DOHH2 (cell line): ENCODE results near the gene EPB41.
A peak's percentile ranks its signal among the peaks of the same experiment; 100 is the strongest.

Source experiments
- H3F3A ChIP-seq: fragments of 200-600 bp; sonication (generic), shearing (Covaris generic); 2 replicates; pipeline ENCODE4 v1.6.0; 2016; ENCODE audit warnings: antibody characterized with exemption, mild to moderate bottlenecking; ENCODE audit not compliant: control insufficient read depth, insufficient read depth
- H3K27ac ChIP-seq: fragments of 200-600 bp; sonication (generic); 2 replicates; pipeline ENCODE4 v1.5.1; 2014; ENCODE audit warnings: low read depth, mild to moderate bottlenecking, low read length, moderate library complexity
- H3K27me3 ChIP-seq: fragments of 200-600 bp; sonication (generic); 2 replicates; pipeline ENCODE4 v1.6.1; 2014; ENCODE audit warnings: mild to moderate bottlenecking, low read length, mixed read lengths; ENCODE audit not compliant: control insufficient read depth
- H3K36me3 ChIP-seq: fragments of 200-600 bp; sonication (generic); 2 replicates; pipeline ENCODE4 v1.6.1; 2014; ENCODE audit warnings: mild to moderate bottlenecking, low read length, moderate library complexity, mixed read lengths; ENCODE audit not compliant: control insufficient read depth
- H3K4me1 ChIP-seq: fragments of 200-600 bp; sonication (generic); 2 replicates; pipeline ENCODE4 v1.6.1; 2014; ENCODE audit warnings: mild to moderate bottlenecking, low read length, mixed read lengths; ENCODE audit not compliant: control insufficient read depth
- H3K4me2 ChIP-seq: fragments of 200-600 bp; sonication (generic); 2 replicates; pipeline ENCODE4 v1.6.0; 2014; ENCODE audit warnings: mild to moderate bottlenecking, low read length, moderate library complexity
- H3K4me3 ChIP-seq: fragments of 200-600 bp; sonication (generic); 2 replicates; pipeline ENCODE4 v1.5.1; 2014; ENCODE audit warnings: mild to moderate bottlenecking, low read length, mixed read lengths
- H3K79me2 ChIP-seq: fragments of 200-600 bp; sonication (generic); 2 replicates; pipeline ENCODE4 v1.6.1; 2014; ENCODE audit warnings: mild to moderate bottlenecking, low read length, mixed read lengths; ENCODE audit not compliant: control insufficient read depth
- H3K9me2 ChIP-seq: fragments of 200-600 bp; sonication (generic); replicated peaks from 2 replicates; pipeline ENCODE4 v1.6.1; 2014; ENCODE audit warnings: mild to moderate bottlenecking, low read length, mixed read lengths; ENCODE audit not compliant: control insufficient read depth
- H3K9me3 ChIP-seq: fragments of 200-600 bp; sonication (generic); 2 replicates; pipeline ENCODE4 v1.6.1; 2014; ENCODE audit warnings: antibody characterized with exemption, low read length, mixed read lengths; ENCODE audit not compliant: control insufficient read depth, insufficient read depth
- H4K20me1 ChIP-seq: fragments of 200-600 bp; sonication (generic); 2 replicates; pipeline ENCODE4 v1.6.0; 2014; ENCODE audit warnings: low read depth, mild to moderate bottlenecking, antibody characterized with exemption, low read length, moderate library complexity; ENCODE audit not compliant: control insufficient read depth, insufficient read depth
- EZH2phosphoT487 ChIP-seq: fragments of 200-600 bp; sonication (generic); IDR thresholded peaks from 2 replicates; pipeline ENCODE4 v1.6.1; 2017; ENCODE audit warnings: borderline replicate concordance, mild to moderate bottlenecking, antibody characterized with exemption, low read length, moderate library complexity, mixed read lengths
- TF ChIP-seq, protein P1 (sequence below): fragments of 200-600 bp; sonication (generic); IDR thresholded peaks from one replicate; pipeline ENCODE4 v1.5.1; 2014; ENCODE audit warnings: antibody characterized with exemption, mild to moderate bottlenecking, low read depth, low read length; ENCODE audit not compliant: poor library complexity, severe bottlenecking

The EPB41 gene

DNA sequence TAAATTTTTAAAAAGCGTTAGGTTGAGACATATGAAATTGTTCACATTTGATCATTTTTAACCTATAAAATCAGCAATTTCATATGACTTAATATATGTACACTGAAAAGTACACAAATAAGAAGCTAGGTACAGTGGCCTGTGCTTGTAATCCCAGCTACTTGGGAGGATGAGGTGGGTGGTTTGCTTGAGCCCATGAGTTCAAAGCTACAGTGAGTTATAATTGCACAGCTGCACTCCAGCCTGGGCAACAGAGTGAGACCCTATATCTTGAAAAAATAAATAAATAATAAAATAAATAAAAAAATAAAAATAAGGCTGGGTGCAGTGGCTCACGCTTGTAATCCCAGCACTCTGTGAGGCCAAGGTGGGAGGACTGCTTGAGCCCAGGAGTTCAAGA is 5.2 kb upstream of the EPB41 start:
- Histone ChIP-seq H3K4me1 (peaks cover 8% of the 10 kb centered on the region), H3K4me2 (no peak overlapping the region), H3F3A (peaks cover 6% of the 10 kb centered on the region; the same call in 1 of the 2 replicates), H3K4me3 (no peak overlapping the region), H3K27ac (no peak overlapping the region), H3K9me2 (no peaks in the 10 kb centered on the region), H3K79me2 (peaks cover 9% of the 10 kb centered on the region), H4K20me1 (no peaks in the 10 kb centered on the region), H3K36me3 (no peaks in the 10 kb centered on the region), H3K27me3 (no peaks in the 10 kb centered on the region), H3K9me3 (no peaks in the 10 kb centered on the region)
- TF ChIP-seq EZH2phosphoT487 = no peak
- TF ChIP-seq, protein P1, sequence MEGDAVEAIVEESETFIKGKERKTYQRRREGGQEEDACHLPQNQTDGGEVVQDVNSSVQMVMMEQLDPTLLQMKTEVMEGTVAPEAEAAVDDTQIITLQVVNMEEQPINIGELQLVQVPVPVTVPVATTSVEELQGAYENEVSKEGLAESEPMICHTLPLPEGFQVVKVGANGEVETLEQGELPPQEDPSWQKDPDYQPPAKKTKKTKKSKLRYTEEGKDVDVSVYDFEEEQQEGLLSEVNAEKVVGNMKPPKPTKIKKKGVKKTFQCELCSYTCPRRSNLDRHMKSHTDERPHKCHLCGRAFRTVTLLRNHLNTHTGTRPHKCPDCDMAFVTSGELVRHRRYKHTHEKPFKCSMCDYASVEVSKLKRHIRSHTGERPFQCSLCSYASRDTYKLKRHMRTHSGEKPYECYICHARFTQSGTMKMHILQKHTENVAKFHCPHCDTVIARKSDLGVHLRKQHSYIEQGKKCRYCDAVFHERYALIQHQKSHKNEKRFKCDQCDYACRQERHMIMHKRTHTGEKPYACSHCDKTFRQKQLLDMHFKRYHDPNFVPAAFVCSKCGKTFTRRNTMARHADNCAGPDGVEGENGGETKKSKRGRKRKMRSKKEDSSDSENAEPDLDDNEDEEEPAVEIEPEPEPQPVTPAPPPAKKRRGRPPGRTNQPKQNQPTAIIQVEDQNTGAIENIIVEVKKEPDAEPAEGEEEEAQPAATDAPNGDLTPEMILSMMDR = no peak

GRCh38 chr1:28910379-28911115 is 3.8 kb upstream of the EPB41 start:
- Histone ChIP-seq H3K9me3 (no peaks in the 10 kb centered on the region), H4K20me1 (0 out of 2 replicates have a peak, but pooled peaks cover under 1% of the 10 kb centered on the region), H3K27me3 (no peaks in the 10 kb centered on the region), H3K4me3 (no peak overlapping the region), H3K27ac (no peak overlapping the region), H3K4me1 (peaks cover 12% of the 10 kb centered on the region), H3K36me3 (no peaks in the 10 kb centered on the region), H3K79me2 (peaks cover 18% of the 10 kb centered on the region), H3K4me2 (no peak overlapping the region), H3K9me2 (no peaks in the 10 kb centered on the region), H3F3A (peaks cover 6% of the 10 kb centered on the region; the same call in 1 of the 2 replicates)
- no peak for TF ChIP-seq EZH2phosphoT487
- TF ChIP-seq, protein P1 = no peak

GRCh38 chr1:28913786-28914227 is 562 bp upstream of the EPB41 start:
- Histone ChIP-seq H3K4me1 (peaks cover 18% of the 10 kb centered on the region), H3K36me3 (no peaks in the 10 kb centered on the region), H4K20me1 (0 out of 2 replicates have a peak, but pooled peaks cover 8% of the 10 kb centered on the region), H3K9me2 (no peaks in the 10 kb centered on the region), H3K27me3 (no peaks in the 10 kb centered on the region), H3F3A (peaks cover 6% of the 10 kb centered on the region; the same call in 1 of the 2 replicates), H3K9me3 (no peaks in the 10 kb centered on the region), H3K4me3 (peak overlapping the region; percentile 75), H3K4me2 (peak overlapping the region; percentile 82), H3K27ac (peak overlapping the region; percentile 4; the same call in 1 of the 2 replicates), H3K79me2 (peaks cover 50% of the 10 kb centered on the region)
- no peak for TF ChIP-seq EZH2phosphoT487
- TF ChIP-seq, protein P1 = no peak
